ENCODE data around the gene SMYD3. TPM values are rescaled to one million over a fixed set of nuclear protein-coding genes. Genes with fewer than 3 reads are reported as not detected.

SMYD3 gene
- polyA plus RNA-seq, 1 donor from 2014 or later = 48.6 TPM

- H3F3A ChIP-seq (ENCODE audit: insufficient read depth, low read length, poor library complexity, severe bottlenecking) = no peaks in the 10 kb centered on the region
- no peaks in the 10 kb centered on the region for H3K27me3 ChIP-seq (ENCODE audit: insufficient read depth, low read depth, low read length)
- H3K9ac ChIP-seq (ENCODE audit: low read length) = no peak overlapping the region
- no peak overlapping the region for H3K4me3 ChIP-seq (ENCODE audit: low read length)
- no peaks in the 10 kb centered on the region for H3K79me2 ChIP-seq (replicated peaks; ENCODE audit: insufficient read depth, low read length)
- no peak overlapping the region for H3K27ac ChIP-seq (ENCODE audit: low read length)
- no peaks in the 10 kb centered on the region for H3K36me3 ChIP-seq (ENCODE audit: insufficient read depth, low read length)
- H3K9me3 ChIP-seq (ENCODE audit: low read length) = no peaks in the 10 kb centered on the region
- H3K4me2 ChIP-seq (ENCODE audit: low read length) = no peak overlapping the region
- TF ChIP-seq RAD21 (conservative IDR thresholded peaks at IDR 0.05) = no peak
- H3K9me2 ChIP-seq (ENCODE audit: insufficient read depth, low read length) = no peaks in the 10 kb centered on the region
- no peaks in the 10 kb centered on the region for H4K20me1 ChIP-seq (ENCODE audit: insufficient read depth)
- H2AFZ ChIP-seq (ENCODE audit: low read depth, low read length) = no peak overlapping the region
Measured at GRCh38 chr1:246052603-246053002, 454.5 kb downstream of the SMYD3 start.

GRCh38 chr1:246051909-246052518 lies 455.1 kb downstream of the SMYD3 start:
- Histone ChIP-seq H3K9me3 (ENCODE audit: low read length) (no peaks in the 10 kb centered on the region), H3K27ac (ENCODE audit: low read length) (no peak overlapping the region), H3K79me2 (replicated peaks; ENCODE audit: insufficient read depth, low read length) (no peaks in the 10 kb centered on the region), H3F3A (ENCODE audit: insufficient read depth, low read length, poor library complexity, severe bottlenecking) (no peaks in the 10 kb centered on the region), H3K36me3 (ENCODE audit: insufficient read depth, low read length) (no peaks in the 10 kb centered on the region), H2AFZ (ENCODE audit: low read depth, low read length) (no peak overlapping the region), H3K27me3 (ENCODE audit: insufficient read depth, low read depth, low read length) (no peaks in the 10 kb centered on the region), H3K4me3 (ENCODE audit: low read length) (no peak overlapping the region), H4K20me1 (ENCODE audit: insufficient read depth) (no peaks in the 10 kb centered on the region), H3K9ac (ENCODE audit: low read length) (no peak overlapping the region), H3K4me2 (ENCODE audit: low read length) (no peak overlapping the region), H3K9me2 (ENCODE audit: insufficient read depth, low read length) (no peaks in the 10 kb centered on the region)
- TF ChIP-seq TAF1 (IDR thresholded peaks at IDR 0.05; ENCODE audit: low read depth) (no peak), CTCF (IDR thresholded peaks at IDR 0.05; ENCODE audit: poor library complexity, severe bottlenecking) (no peak), REST (IDR thresholded peaks at IDR 0.05; ENCODE audit: borderline replicate concordance) (no peak), POLR2AphosphoS5 (IDR thresholded peaks at IDR 0.05) (no peak), RAD21 (conservative IDR thresholded peaks at IDR 0.05) (no peak), MXI1 (conservative IDR thresholded peaks at IDR 0.05; ENCODE audit: poor library complexity, severe bottlenecking) (no peak), EP300 (conservative IDR thresholded peaks at IDR 0.05; ENCODE audit: poor library complexity, severe bottlenecking) (no peak), SMC3 (conservative IDR thresholded peaks at IDR 0.05; ENCODE audit: poor library complexity) (no peak), EZH2 (IDR thresholded peaks at IDR 0.05; ENCODE audit: borderline replicate concordance, insufficient read depth, low read length, poor library complexity, severe bottlenecking) (no peak)

All from neural cell (in vitro differentiated cells).